ENCODE data around the gene NOPCHAP1.

DNA sequence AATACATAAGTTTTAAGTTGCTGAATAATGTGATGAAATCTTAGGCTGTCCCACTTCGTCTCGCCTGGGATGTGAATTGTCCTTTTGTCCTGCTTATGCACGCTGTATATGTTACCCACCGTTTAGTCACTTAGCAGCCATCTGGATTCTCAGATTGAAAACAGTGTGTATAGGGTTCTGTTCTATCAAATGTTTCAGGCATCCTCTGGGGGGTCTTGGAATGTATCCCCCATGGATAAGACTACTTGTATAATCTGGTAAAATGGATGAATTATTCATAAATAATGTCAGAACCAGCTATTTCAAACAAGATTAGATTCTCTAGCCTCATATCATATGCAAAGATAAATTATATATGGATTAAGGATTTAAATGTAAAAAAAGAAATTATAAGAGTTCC, 29.4 kb downstream of the NOPCHAP1 start:
- TF ChIP-seq EZH2 (IDR thresholded peaks at IDR 0.05; ENCODE audit: insufficient read depth, poor library complexity, severe bottlenecking), result no peak
- no peak for TF ChIP-seq EZH2phosphoT487 (IDR thresholded peaks at IDR 0.05; ENCODE audit: insufficient read depth, low read depth)

Measured in GM23248 (cell line).